UCSD-AML1 (cell line): Measurements from ENCODE around the gene PGAP3.

Experiments
- DNase-seq: peaks from one replicate; lab custom pipeline; 2025; ENCODE audit not compliant: unreplicated experiment; lab: John Stamatoyannopoulos, UW

The PGAP3 gene

GRCh38 chr17:39624313-39624712, 63.5 kb downstream of the PGAP3 start:
- no peak for DNase-seq

DNA sequence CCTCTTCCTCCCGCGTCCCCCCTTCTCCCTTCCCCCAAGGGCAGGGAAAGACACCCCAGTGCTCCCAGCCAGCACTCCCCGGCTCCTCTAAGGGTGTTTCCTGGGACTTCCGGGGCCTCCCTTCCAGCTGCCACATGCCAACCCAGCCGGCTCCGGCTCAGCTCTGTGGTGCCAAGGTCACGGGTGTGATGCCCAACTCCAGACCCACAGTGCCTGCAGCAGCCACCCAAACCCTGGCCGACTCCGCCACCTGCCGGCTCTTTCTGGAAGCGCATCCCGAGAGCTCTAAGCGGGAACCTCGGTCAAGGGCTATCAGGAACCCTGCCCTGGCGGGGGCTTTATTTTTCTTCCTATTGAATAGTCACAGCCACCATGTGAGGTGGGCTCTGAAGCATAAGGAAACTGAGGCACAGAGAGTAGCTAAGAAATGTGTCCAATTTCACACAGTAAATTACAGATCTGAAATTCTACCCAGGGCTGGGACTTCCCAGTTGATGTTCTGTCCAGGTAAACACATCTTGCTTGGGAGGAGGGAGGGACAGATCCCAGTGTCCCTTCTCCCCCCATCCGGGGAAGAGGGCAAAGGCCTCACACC, 64.4 kb downstream of the PGAP3 start:
- DNase-seq = peak; percentile 84

- DNase-seq = no peak
Observed at GRCh38 chr17:39622380-39623006, 65.4 kb downstream of the PGAP3 start.

- DNase-seq = peak; percentile 87
Observed at GRCh38 chr17:39621523-39622379, 66.1 kb downstream of the PGAP3 start.
